ENCODE data around the gene SPOCK2. TPM values are rescaled to one million over a fixed set of nuclear protein-coding genes. Genes with fewer than 3 reads are reported as not detected.

SPOCK2 gene
- total and polyA plus RNA-seq, 2 of the 4 experiments (the other 2 are of a cell fraction): 0.02 TPM; not detected in 1

GRCh38 chr10:72109636-72110157, 21.3 kb upstream of the SPOCK2 start:
- Histone ChIP-seq H3K9me3 (ENCODE audit: control insufficient read depth, insufficient read depth, low read length) (no peaks in the 10 kb centered on the region), H3K27ac (ENCODE audit: insufficient read depth, low read length) (no peak overlapping the region), H2AFZ (replicated peaks; ENCODE audit: low read length, poor library complexity) (no peak overlapping the region), H3K18ac (ENCODE audit: low read depth, low read length) (no peak overlapping the region), H3K9me1 (ENCODE audit: insufficient read depth, low read length) (no peaks in the 10 kb centered on the region; the same call in 1 of the 2 replicates), H2AK9ac (replicated peaks; ENCODE audit: low read depth, low read length, poor library complexity) (no peak overlapping the region), H2BK15ac (ENCODE audit: low read depth, low read length) (no peak overlapping the region), H3K4me3 (ENCODE audit: insufficient read depth, low read depth, low read length) (no peak overlapping the region), H3K4me2 (ENCODE audit: low read depth, low read length) (no peak overlapping the region), H2BK5ac (ENCODE audit: low read depth, low read length, poor library complexity, severe bottlenecking) (no peak overlapping the region), H3K14ac (replicated peaks; ENCODE audit: low read depth, low read length) (no peak overlapping the region), H2BK20ac (ENCODE audit: low read depth, low read length) (no peak overlapping the region), H4K5ac (ENCODE audit: low read depth, low read length) (no peak overlapping the region), H2AK5ac (ENCODE audit: low read depth, low read length) (no peak overlapping the region), H3K23ac (ENCODE audit: low read depth, low read length) (no peak overlapping the region), H4K20me1 (ENCODE audit: insufficient read depth, low read length) (no peaks in the 10 kb centered on the region), H4K91ac (ENCODE audit: insufficient read depth, low read depth, low read length) (no peak overlapping the region), H3K4me1 (ENCODE audit: control insufficient read depth, insufficient read depth, low read length) (peaks cover 2% of the 10 kb centered on the region; the same call in 1 of the 2 replicates), H3K79me1 (ENCODE audit: low read depth in 1 of 2, low read length in 2 of 2) (no peaks in the 10 kb centered on the region), H3K27me3 (ENCODE audit: control insufficient read depth, insufficient read depth, low read length) (no peaks in the 10 kb centered on the region), H3K36me3 (ENCODE audit: control insufficient read depth, insufficient read depth, low read length) (0 out of 2 replicates have a peak, but pooled peaks cover 1% of the 10 kb centered on the region), H3K56ac (ENCODE audit: extremely low read depth, insufficient read depth, low read length) (no peak overlapping the region), H4K8ac (ENCODE audit: low read depth in 2 of 2, low read length in 2 of 2) (no peak overlapping the region), H3K4ac (ENCODE audit: low read depth, low read length) (no peak overlapping the region), H2BK120ac (ENCODE audit: low read depth, low read length) (no peak overlapping the region), H3K9ac (ENCODE audit: low read depth, low read length) (no peak overlapping the region)
- ATAC-seq (ENCODE audit: low read depth) (no peak), DNase-seq (no peak)
- WGBS, 2 experiments (ENCODE audit: extremely low coverage in 2 of 2, insufficient read length in 1 of 2): 80% methylated on average over 4 of the region's 8 CpGs; no CpG with 5 or more reads in 1 of the 2 experiments
- intact Hi-C loops (cut with micrococcal nuclease) (loop anchor here (5.0 kb wide), 1 partner anchor 63 kb away; no protein-coding TSS in a partner anchor), in situ Hi-C loops (cut with MboI; ENCODE audit: low sequenced_read_pairs) (no loop called here), dilution Hi-C loops (cut with HindIII; ENCODE audit: low sequenced_read_pairs, unreplicated experiment) (no loop called here)
- ChIA-PET CTCF (no interaction called here), POLR2A (ENCODE audit: unreplicated experiment) (no interaction called here)
- TF ChIP-seq MAFK (IDR thresholded peaks at IDR 0.05; ENCODE audit: low read depth, low read length) (no peak), RAD21 (IDR thresholded peaks at IDR 0.05; ENCODE audit: low read length) (no peak), NFE2L2 (IDR thresholded peaks at IDR 0.05; ENCODE audit: low read depth, low read length) (no peak), RFX5 (IDR thresholded peaks at IDR 0.05; ENCODE audit: low read depth, low read length) (no peak), FOS (IDR thresholded peaks at IDR 0.05; ENCODE audit: low read depth, low read length) (no peak), MAZ (IDR thresholded peaks at IDR 0.05; ENCODE audit: borderline replicate concordance, low read depth, low read length) (no peak), CHD1 (IDR thresholded peaks at IDR 0.05; ENCODE audit: low read depth, low read length) (no peak), CEBPB (IDR thresholded peaks at IDR 0.05; ENCODE audit: low read depth, low read length) (no peak), CTCF (conservative IDR thresholded peaks at IDR 0.05; ENCODE audit: low read depth, low read length) (no peak), USF2 (IDR thresholded peaks at IDR 0.05; ENCODE audit: low read depth, low read length) (no peak), SMC3 (IDR thresholded peaks at IDR 0.05; ENCODE audit: low read depth, low read length) (no peak), RCOR1 (IDR thresholded peaks at IDR 0.05; ENCODE audit: insufficient replicate concordance, low read length) (no peak)
- no TSS peak for BruUV-seq (replicated peaks)
